ENCODE measurements around the gene RUBCNL.

Gene RUBCNL

DNA sequence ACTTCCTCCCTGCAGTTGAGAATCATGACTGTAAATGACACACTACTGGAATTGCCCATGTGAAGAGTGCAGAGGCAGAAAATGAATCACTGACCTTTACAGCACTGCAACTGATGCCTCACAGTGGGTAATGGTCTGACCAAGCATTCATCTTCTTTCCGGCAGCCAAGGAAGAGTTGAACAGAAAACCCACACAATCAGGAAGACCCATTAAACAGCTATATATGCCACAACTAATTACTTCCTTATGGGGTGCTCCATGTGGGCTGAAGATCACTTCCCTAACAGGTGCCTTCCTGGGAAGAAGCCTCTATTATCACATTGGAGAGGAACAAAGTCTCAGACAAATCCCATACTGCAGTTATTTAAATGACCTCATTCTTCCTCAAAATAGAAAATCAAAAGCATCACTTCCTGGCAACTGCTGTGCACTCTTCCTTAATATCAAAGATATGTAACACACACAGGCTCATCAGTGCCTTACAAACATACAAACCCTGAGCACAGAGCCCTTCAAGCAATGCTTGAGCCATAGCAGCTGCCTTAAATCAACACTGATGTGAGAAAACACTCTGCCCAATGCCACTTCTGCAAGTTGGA is 45.8 kb downstream of the RUBCNL start:
- DNase-seq (ENCODE audit: low read depth in 2 of 2), result no peak

DNA sequence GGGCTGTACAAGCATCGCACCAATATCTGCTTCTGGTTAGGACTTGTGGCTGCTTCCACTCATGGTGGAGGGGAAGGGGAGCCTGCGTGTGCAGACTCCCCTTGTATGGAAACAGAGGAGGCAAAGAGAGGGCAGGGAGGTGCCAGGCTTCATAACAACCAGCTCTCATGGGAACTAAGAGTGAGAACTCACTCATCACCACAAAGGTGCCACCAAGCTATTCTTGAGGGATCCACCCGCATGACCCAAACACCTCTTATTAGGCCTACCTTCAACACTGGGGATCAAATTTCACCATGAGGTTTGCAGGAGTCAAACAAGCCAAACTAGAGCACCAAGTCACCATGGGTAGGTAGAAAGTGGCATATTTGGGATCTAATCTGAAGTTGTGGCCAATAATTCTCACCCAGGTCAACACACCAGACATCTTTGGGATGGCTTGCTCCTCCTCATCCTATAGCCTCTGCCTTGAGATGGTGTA is 46.4 kb downstream of the RUBCNL start:
- no peak for DNase-seq (ENCODE audit: low read depth in 2 of 2)

GRCh38 chr13:46340011-46340410 is 47.0 kb downstream of the RUBCNL start:
- DNase-seq (ENCODE audit: low read depth in 2 of 2), result no peak

DNA sequence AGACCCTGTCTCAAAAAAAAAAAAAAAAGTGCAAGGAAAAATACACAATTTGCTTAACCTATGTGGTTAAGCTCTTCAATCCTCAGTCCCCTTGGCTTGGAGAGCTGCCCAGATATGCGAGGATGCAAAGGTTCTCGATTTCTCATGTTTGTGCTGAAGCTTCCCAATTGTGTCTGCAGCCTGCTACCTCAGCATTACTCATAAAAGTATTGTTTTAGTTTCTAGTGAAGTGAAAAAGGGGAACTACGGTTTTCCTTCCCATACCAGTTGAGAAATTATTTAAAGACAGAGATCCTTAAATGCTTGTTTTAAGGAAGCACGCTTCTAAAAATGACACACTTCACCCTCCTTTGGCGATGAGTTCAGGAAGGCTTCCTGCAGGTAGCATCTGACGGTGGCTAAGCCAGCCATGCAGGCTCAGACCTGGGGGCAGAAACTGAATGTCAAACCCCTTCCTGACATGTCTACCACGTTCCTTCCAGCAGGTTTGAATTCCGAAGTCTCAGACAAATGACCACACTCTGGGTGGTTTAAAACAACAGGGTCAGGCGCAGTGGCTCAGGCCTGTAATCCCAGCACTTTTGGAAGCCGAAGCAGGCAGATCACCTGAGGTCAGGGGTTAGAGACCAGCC is 47.9 kb downstream of the RUBCNL start:
- no peak for DNase-seq (ENCODE audit: low read depth in 2 of 2)

- DNase-seq (ENCODE audit: low read depth in 2 of 2), result no peak
These were observed 49.4 kb downstream of the RUBCNL start for GRCh38 chr13:46337700-46338099.

- DNase-seq (ENCODE audit: low read depth in 2 of 2), result no peak
These were observed 52.8 kb downstream of the RUBCNL start for GRCh38 chr13:46334035-46334822.

DNA sequence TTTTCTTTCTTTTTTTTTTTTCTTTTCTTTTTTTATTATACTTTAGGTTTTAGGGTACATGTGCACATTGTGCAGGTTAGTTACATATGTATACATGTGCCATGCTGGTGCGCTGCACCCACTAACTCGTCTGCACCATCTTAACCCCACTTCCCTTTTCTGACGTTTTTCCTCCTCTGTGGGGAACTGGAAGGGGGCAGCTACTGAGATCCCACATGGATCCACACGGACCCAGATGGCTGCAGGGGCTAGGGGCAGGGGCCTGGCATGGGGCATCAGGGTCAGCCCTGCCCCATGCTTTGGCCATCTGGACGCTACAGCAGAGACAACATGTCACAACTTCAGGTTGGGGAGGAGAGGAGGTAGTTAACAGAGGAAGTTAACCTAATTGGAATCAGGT is 54.3 kb downstream of the RUBCNL start:
- DNase-seq (ENCODE audit: low read depth in 2 of 2), result no peak

DNA sequence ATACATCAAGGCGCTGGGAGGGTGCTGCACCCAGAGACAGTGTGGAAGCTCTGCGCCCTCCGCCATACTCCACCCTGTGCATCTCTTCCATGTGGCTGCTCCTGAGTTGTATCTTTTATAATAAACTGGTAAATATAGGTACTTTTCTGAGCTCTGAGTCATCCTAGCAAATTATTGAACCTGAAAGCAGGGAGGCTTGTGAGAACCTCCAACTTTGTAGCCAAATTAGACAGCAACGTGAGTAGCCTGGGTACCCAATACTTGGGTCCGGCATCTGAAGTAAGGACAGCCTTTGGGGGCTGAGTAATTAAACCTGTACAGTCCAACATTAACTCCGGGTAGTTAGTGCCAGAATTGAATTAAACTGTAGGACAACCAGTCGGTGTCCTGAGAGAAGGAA is 57.4 kb downstream of the RUBCNL start:
- no peak for DNase-seq (ENCODE audit: low read depth in 2 of 2)

- DNase-seq (ENCODE audit: low read depth in 2 of 2), result no peak
These were observed 59.8 kb downstream of the RUBCNL start for GRCh38 chr13:46327246-46327645.

GRCh38 chr13:46324976-46325375 is 62.1 kb downstream of the RUBCNL start:
- DNase-seq (ENCODE audit: low read depth in 2 of 2), result no peak

- peak; percentile 52 for DNase-seq (ENCODE audit: low read depth in 2 of 2)
These were observed 65.4 kb downstream of the RUBCNL start for GRCh38 chr13:46321494-46322225.

GRCh38 chr13:46320821-46321220 is 66.2 kb downstream of the RUBCNL start:
- no peak for DNase-seq (ENCODE audit: low read depth in 2 of 2)

DNA sequence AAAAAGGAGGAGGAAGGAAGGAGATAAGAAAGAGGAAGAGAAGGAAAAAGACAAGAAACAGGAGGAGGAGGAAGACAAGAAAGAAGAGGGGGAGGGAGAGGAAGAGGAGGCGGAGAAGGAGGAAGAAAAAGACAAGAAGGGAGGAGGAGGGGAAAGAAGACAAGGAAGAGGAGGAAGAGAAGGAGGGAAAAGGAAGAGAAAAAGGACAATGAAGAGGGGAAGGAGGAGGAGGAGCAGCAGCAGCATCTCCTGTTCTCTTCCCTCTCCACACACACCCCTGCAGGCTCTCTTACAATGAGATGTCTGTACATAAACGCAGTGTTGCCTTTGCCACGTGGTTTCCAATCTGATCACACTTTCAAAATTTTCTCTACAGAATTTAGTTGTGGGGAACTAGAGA is 66.6 kb downstream of the RUBCNL start:
- DNase-seq (ENCODE audit: low read depth in 2 of 2), result no peak

GRCh38 chr13:46318986-46319385 is 68.1 kb downstream of the RUBCNL start:
- DNase-seq (ENCODE audit: low read depth in 2 of 2), result no peak

GRCh38 chr13:46317120-46317519 is 69.9 kb downstream of the RUBCNL start:
- DNase-seq (ENCODE audit: low read depth in 2 of 2), result no peak

DNA sequence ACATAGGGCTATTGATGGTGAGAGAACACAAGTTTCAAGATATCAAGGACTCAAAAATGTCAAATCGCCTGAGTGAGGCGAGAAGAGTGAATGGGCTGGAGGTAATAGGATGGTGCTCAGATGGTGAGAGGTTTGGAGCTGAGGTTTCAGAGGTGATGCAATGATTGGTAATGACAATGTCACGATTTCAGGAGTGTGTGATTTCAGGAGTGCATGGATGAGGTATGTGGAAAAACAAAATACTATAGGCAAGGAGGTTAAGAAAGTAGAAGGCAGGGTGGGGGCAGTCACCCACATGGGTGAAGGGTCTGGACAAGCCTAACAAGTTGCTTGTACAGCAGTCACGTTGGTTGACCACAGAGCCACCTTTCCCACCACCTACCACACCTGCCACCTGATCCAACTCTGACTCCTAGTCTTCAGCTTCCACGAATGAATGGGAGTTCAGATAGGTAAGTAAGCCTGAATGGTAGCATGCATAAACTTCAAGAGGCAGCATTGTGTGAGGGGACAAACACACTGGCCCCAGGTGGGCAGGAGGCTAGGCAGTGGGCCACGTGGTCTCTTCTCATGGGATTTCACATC is 71.5 kb downstream of the RUBCNL start:
- no peak for DNase-seq (ENCODE audit: low read depth in 2 of 2)

DNA sequence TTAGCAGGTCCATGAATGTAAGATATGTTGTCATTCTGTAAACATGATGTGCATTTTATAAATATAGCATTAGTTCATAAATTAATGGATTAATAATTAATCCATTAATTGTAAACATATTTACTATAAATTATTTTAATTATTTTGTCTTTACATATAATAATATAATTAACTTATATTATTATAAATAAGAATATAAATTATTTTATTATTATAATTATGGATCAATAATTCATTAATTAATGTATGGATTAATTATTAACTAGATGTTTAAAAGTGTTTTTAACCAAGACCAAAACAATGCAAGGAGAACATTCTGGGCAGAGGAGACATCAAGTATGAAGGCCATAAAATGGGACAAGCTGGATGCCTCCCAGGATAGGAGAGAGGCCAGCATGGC is 72.0 kb downstream of the RUBCNL start:
- DNase-seq (ENCODE audit: low read depth in 2 of 2), result no peak

DNA sequence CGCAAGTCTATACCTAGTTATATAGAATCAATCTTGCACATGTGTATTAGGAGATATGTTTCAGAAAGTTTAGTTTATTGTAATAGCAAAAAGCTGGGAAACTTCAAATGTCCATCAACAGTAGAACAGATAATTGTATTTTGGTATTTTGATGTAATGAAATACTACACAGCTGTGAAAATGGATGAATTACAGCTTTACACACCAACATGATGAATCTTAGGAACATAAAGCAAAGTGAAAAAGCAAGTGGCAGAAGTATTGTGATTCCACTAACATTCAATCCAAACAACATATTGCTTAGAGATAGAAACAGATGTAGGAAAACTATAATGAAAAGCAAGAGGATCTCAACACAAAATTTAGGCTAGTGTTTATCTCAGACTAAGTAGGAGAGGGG is 72.5 kb downstream of the RUBCNL start:
- no peak for DNase-seq (ENCODE audit: low read depth in 2 of 2)

GRCh38 chr13:46313432-46314257 is 73.4 kb downstream of the RUBCNL start:
- no peak for DNase-seq (ENCODE audit: low read depth in 2 of 2)

DNA sequence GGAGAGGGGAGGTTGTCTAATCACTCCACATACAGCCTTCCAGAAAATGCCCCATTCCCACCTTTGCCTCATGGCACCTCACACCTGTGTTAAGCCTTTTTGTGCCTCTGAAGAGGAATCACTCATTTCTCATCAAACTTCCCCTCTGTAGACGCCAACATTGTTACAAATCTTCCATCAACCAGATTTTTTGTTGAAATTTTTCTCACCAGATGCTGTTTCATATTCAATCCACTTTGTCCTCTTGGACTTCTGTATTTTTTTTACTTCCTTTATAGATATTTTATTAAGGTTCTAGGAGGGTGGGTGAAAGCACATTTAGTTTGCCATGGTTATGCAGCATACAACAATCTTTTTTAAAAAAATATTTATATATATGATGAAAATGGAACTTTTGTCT is 74.0 kb downstream of the RUBCNL start:
- DNase-seq (ENCODE audit: low read depth in 2 of 2), result no peak

DNA sequence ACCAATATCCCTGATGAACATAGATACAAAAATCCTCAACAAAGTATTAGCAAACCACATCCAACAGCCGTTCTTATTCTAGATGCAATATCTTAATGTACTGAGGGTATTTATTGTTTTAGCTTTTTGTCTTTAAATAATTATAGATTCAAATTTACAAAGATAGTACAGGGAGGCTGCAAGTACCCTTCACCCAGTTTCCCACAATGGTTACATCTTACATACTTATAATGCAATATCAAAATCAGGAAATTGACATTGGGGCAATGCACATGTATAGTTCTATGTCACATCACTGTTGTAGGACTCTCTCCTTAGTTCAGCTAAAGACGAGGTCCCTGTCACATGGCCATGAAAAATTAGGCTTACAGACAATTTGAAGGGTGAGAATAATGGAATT is 75.8 kb downstream of the RUBCNL start:
- no peak for DNase-seq (ENCODE audit: low read depth in 2 of 2)
